ENCODE measurements around the gene SEPTIN3.

SEPTIN3 gene

DNA sequence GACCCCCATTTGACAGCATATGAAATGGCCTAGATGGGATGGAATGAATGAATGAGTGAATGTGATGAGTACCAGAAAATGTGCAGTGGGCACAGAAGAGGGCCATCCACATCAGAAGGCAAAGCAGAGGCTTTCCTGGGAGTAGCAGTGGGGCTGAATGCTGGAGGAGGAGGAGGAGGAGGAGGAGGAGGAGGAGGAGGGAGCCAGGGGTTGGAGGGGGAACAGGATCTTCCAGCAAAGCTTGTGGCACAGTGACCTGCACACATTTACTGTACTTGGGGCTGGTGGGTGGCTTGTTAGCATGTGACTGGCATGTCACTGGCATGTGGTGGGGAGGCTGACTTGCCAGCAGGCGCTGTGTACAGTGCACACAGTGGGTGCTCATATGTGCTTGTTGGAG, 9.5 kb downstream of the SEPTIN3 start:
- TF ChIP-seq, protein P1, sequence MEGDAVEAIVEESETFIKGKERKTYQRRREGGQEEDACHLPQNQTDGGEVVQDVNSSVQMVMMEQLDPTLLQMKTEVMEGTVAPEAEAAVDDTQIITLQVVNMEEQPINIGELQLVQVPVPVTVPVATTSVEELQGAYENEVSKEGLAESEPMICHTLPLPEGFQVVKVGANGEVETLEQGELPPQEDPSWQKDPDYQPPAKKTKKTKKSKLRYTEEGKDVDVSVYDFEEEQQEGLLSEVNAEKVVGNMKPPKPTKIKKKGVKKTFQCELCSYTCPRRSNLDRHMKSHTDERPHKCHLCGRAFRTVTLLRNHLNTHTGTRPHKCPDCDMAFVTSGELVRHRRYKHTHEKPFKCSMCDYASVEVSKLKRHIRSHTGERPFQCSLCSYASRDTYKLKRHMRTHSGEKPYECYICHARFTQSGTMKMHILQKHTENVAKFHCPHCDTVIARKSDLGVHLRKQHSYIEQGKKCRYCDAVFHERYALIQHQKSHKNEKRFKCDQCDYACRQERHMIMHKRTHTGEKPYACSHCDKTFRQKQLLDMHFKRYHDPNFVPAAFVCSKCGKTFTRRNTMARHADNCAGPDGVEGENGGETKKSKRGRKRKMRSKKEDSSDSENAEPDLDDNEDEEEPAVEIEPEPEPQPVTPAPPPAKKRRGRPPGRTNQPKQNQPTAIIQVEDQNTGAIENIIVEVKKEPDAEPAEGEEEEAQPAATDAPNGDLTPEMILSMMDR (IDR thresholded peaks at IDR 0.05; ENCODE audit: low read depth, low read length), result no peak

DNA sequence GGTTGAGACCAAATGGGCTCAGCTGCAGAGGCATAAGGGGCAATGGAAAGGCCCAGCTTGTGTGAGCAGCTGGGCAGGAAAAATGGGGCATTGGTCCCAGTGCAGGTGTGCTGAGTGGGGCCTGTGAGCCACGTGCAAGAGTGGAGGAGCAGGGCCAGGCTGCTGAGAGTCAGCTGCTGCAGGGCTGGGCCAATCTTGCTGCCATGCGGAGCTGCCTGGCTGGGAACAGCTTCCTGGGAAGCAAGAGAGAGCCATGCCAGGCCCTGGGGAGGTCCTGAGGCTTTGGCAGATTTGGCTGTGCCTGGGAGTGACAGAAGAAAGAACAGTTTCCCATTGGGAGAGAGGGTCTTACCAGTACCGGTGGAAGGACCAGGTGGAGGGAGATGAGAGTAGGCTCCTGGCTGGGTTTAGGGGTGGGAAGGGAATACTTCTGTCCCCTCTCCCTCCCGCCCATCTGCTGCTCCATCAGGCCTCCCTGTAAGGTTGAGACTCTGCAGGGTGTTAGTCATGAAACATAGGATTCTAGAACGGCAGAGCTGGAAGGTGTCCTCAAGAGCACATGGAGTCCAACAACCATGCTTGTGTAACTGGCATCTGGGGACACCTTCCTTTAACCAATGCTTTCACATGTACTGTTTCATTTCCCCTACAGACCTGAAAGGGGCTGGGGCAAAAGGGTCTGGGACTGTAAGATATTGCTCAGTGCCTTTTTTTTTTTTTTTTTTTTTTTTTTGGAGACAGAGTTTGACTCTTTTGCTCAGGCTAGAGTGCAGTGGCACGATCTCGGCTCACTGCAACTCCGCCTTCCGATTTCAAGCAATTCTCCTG, 10.4 kb downstream of the SEPTIN3 start:
- TF ChIP-seq, protein P1 (IDR thresholded peaks at IDR 0.05; ENCODE audit: low read depth, low read length), result no peak
- no peak overlapping the region for H3K4me3 ChIP-seq (ENCODE audit: low read depth, low read length)

More for the DNA sequence above, 9.5 kb downstream of the SEPTIN3 start:
- H3K4me3 ChIP-seq (ENCODE audit: low read depth, low read length), result no peak overlapping the region

DNA sequence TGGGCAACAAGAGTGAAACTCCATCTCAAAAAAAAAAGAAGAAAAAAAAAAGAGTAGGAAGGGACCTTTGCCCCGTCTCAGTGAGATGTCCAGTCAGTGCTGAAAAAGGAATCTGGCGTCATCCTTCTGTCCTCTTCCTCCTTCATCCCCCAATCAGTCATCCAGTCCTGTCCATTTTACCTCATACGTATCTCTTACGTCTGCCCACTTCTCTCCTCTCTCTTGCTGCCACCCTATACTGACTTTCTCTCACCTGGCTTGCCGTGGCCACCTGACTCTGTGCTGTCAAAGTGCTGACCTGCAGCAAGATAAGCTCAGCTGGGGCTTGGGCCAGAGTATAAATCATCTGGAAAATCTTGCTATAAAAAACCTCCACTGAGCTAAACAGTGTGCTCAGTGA, 13.6 kb downstream of the SEPTIN3 start:
- no peak overlapping the region for H3K4me3 ChIP-seq (ENCODE audit: low read depth, low read length)
- TF ChIP-seq, protein P1 (IDR thresholded peaks at IDR 0.05; ENCODE audit: low read depth, low read length), result no peak

DNA sequence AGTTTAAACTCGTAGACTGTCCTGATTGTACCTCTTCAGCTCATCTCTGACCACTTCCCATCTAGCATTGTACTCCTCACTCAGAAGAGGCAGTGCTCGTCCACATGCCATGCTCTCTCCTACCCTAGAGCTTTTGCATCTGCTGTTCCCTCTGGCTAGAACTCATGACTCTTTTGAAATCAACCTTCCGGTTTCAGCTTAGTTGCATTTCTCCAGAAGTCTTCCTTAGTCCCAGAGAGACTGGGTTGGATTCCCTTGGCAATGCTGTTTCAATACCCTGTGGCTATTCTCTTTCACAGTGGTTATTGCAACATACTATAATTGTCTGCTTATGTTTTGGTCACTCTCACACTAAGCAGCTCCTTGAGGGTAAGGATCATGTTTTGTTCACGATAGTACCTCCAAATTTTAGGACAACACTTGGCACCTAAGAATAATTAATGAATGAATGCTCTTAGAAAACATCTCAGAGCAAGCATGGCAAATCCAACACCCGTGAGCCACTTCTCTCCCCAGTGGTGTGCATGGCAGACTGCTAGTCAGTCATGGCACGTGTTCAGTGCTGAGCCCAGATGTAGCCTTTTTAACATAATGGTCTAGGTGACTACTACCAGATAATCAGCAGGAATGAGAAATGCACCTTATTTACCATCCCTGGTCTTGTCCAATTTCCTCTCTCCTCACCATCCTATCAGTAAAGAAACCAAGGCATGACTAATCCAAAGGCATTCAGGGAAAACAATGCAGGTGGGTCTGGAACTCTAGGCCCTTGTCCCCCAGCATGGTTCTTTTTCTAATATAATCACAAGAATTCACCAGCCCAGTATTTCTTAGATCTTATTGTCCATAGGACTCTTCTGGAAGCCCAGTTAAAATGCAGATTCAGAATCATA, 14.5 kb downstream of the SEPTIN3 start:
- no peak overlapping the region for H3K4me3 ChIP-seq (ENCODE audit: low read depth, low read length)
- TF ChIP-seq, protein P1 (IDR thresholded peaks at IDR 0.05; ENCODE audit: low read depth, low read length), result no peak

DNA sequence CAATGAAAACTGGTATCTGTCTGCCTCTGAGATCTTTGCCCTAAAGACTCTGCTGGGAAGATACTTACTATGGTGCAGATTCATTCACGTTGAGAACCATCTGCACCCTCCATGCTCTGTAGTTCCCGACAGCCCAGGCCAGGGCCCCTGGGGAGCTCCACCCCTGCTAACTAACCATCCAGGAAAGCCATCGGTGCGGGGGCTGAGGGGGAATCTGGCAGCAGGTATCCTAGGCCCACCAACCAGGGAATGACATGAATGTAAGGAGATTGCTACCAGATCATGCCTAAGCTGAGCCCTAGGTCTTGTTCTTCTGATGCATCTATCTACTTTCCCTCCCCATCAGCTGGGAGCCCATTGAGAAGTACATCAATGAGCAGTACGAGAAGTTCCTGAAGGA, 18.0 kb downstream of the SEPTIN3 start:
- no peak overlapping the region for H3K4me3 ChIP-seq (ENCODE audit: low read depth, low read length)
- TF ChIP-seq, protein P1 (IDR thresholded peaks at IDR 0.05; ENCODE audit: low read depth, low read length), result no peak

DNA sequence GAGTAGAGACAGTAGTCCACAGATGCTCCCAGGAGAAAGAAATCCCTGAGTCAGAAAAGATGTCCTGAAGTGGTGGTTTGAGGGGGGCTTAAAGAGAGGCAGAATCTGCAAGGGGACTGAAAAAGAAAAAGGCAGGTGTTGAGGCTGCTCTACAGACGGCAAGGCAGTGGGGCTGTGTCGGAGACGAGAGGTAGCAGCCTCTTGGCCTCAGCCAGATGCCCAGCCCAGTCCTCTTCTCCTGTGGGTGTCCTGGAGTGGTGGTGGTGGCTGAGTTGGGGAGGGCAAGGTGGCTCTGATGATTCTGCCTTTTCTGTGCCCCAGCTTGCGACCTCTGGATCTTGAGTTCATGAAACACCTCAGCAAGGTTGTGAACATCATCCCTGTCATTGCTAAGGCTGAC, 20.0 kb downstream of the SEPTIN3 start:
- TF ChIP-seq, protein P1 (IDR thresholded peaks at IDR 0.05; ENCODE audit: low read depth, low read length), result no peak
- no peak overlapping the region for H3K4me3 ChIP-seq (ENCODE audit: low read depth, low read length)

DNA sequence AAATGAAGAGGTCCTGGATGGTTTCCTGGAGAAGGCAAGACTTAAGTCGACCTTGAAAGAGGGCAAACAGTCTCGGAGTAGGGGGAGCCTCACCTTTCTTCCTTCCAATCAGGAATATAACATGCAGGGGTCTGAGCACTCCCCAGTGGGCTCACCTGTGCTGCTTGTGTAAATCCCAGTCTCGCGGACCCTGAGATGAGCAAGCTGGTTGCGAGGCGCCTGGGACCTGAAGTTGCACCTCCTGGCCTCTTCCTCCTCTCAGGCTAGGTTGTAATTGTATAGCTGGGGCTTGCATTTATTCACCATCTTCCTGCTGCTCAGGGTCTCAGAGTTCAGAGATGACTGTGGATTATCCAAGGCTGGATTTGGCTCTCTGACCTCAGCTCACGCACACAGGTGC, 21.9 kb downstream of the SEPTIN3 start:
- TF ChIP-seq, protein P1 (IDR thresholded peaks at IDR 0.05; ENCODE audit: low read depth, low read length), result no peak
- H3K4me3 ChIP-seq (ENCODE audit: low read depth, low read length), result no peak overlapping the region
